ENCODE data around the gene CORIN.

DNA sequence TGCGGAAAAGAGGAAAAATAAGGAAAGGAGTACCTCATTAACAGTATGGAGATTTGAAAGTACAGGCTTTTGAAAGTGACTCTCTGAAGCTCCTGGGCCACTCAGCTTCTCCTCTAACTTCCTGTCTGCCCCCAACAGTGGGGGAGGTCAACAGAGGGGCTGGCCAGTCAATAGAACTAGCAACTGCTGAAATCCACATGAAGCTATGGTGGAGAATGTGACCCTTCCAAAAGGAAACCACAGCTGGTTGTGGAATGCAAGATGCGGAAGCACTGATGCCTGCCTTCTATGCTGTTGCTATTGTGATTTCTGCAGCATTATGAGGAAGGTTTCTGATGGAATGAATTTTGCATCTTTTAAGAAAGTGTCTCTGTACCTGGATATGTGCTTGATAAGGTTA is 2.4 kb downstream of the CORIN start:
- no peak for TF ChIP-seq REST (IDR thresholded peaks at IDR 0.05; ENCODE audit: borderline replicate concordance in 1 of 2, low read depth in 1 of 2, low read length in 2 of 2)
- no peak for TF ChIP-seq CHCHD3 (CRISPR knock-in tag; IDR thresholded peaks at IDR 0.05)
- TF ChIP-seq IRF2 (CRISPR knock-in tag; IDR thresholded peaks at IDR 0.05): no peak
- TF ChIP-seq ZKSCAN8 (CRISPR knock-in tag; IDR thresholded peaks at IDR 0.05; ENCODE audit: borderline replicate concordance): no peak
- TF ChIP-seq SMARCC2 (IDR thresholded peaks at IDR 0.05): no peak

Data from HepG2 (cell line).